GM12872 (cell line): ENCODE data around the gene FBXL20.

ENCODE experiments used
- CTCF ChIP-seq: IDR thresholded peaks from 3 replicates; pipeline ENCODE4 v1.5.1; 2011; ENCODE audit warnings: low read depth, mild to moderate bottlenecking, low read length, moderate library complexity; ENCODE audit not compliant: insufficient read depth

Gene FBXL20

GRCh38 chr17:39276113-39276512, 125.3 kb downstream of the FBXL20 start:
- no peak for TF ChIP-seq CTCF

GRCh38 chr17:39271546-39271945, 129.9 kb downstream of the FBXL20 start:
- no peak for TF ChIP-seq CTCF

GRCh38 chr17:39270923-39271322, 130.5 kb downstream of the FBXL20 start:
- TF ChIP-seq CTCF: peak; percentile 24; the same call in 2 of the 3 replicates

- TF ChIP-seq CTCF: no peak
Observed at GRCh38 chr17:39264119-39264518, 137.3 kb downstream of the FBXL20 start.

- TF ChIP-seq CTCF: peak; percentile 44; the same call in 2 of the 3 replicates
Observed at GRCh38 chr17:39261286-39261685, 140.1 kb downstream of the FBXL20 start.

GRCh38 chr17:39252788-39253460, 148.5 kb downstream of the FBXL20 start:
- TF ChIP-seq CTCF: no peak

- TF ChIP-seq CTCF: no peak
Observed at GRCh38 chr17:39251997-39252396, 149.4 kb downstream of the FBXL20 start.

GRCh38 chr17:39246274-39246673, 155.2 kb downstream of the FBXL20 start:
- no peak for TF ChIP-seq CTCF
